Occipital lobe (tissue), 2 donors: ENCODE measurements around the gene SRXN1. TPM values are rescaled to one million over a fixed set of nuclear protein-coding genes. Genes with fewer than 3 reads are reported as not detected.
"Not testable (repeated sequence)": the region's sequence is repeated elsewhere in the genome, so short reads cannot be mapped to it uniquely, and the experiment has no call there.

ENCODE experiments used
- DNase-seq: peaks from one replicate; lab custom pipeline; 2025; lab: John Stamatoyannopoulos, UW
- total RNA-seq: library from RNA; depleted of rRNA; stranded (reverse); fragments of >200 nt; gene quantifications from one replicate; pipeline ENCODE4 v1.2.3, GENCODE V29; 2014

Gene SRXN1
- total RNA-seq, 1 donor from 2014 or later: 11.5 TPM

- no peak for DNase-seq
Measured at GRCh38 chr20:655726-656624, 3.0 kb upstream of the SRXN1 start.

GRCh38 chr20:654417-654750 is 1.4 kb upstream of the SRXN1 start:
- DNase-seq: no peak

GRCh38 chr20:653590-654416 is 803 bp upstream of the SRXN1 start:
- DNase-seq: no peak

GRCh38 chr20:652615-653109 is 338 bp downstream of the SRXN1 start:
- no peak for DNase-seq

GRCh38 chr20:651713-652614 is 1.0 kb downstream of the SRXN1 start:
- no peak for DNase-seq

- DNase-seq: no peak
Measured at GRCh38 chr20:650954-651353, 2.0 kb downstream of the SRXN1 start.

- no peak for DNase-seq
Measured at GRCh38 chr20:650281-650680, 2.7 kb downstream of the SRXN1 start.

GRCh38 chr20:647479-648019 is 5.5 kb downstream of the SRXN1 start:
- no peak for DNase-seq

- DNase-seq: no peak
Measured at GRCh38 chr20:646868-647233, 6.1 kb downstream of the SRXN1 start.

- no peak for DNase-seq
Measured at GRCh38 chr20:646107-646867, 6.7 kb downstream of the SRXN1 start.

- DNase-seq: peak; percentile 28
Measured at GRCh38 chr20:645318-646106, 7.5 kb downstream of the SRXN1 start.

- no peak for DNase-seq
Measured at GRCh38 chr20:644692-645317, 8.2 kb downstream of the SRXN1 start.

- DNase-seq: no peak
Measured at GRCh38 chr20:642398-643174, 10.4 kb downstream of the SRXN1 start.

GRCh38 chr20:642013-642397 is 11.0 kb downstream of the SRXN1 start:
- DNase-seq: not testable (repeated sequence)

GRCh38 chr20:641516-641875 is 11.5 kb downstream of the SRXN1 start:
- no peak for DNase-seq

GRCh38 chr20:640674-641515 is 12.1 kb downstream of the SRXN1 start:
- no peak for DNase-seq

- DNase-seq: no peak
Measured at GRCh38 chr20:638579-638978, 14.4 kb downstream of the SRXN1 start.

GRCh38 chr20:637559-637958 is 15.4 kb downstream of the SRXN1 start:
- no peak for DNase-seq
